Upper lobe of right lung (tissue), 1 donor: ENCODE measurements around the gene ZRANB3. TPM values are rescaled to one million over a fixed set of nuclear protein-coding genes. Genes with fewer than 3 reads are reported as not detected.

Source experiments
- ATAC-seq: fragments of 200-7000 bp; cut with Tn5 transposase; one replicate; pipeline ENCODE4 v1.9.1; 2020; ENCODE audit warnings: mild to moderate bottlenecking, moderate library complexity
- DNase-seq: peaks from one replicate; pipeline ENCODE4 v3.0.0-alpha.2; 2020
- H3K27ac ChIP-seq: fragments of 200-600 bp; one replicate; pipeline ENCODE4 v1.8.0; 2022
- H3K27me3 ChIP-seq: fragments of 200-600 bp; one replicate; pipeline ENCODE4 v1.8.0; 2022; ENCODE audit warnings: mild to moderate bottlenecking
- H3K36me3 ChIP-seq: fragments of 200-600 bp; one replicate; pipeline ENCODE4 v1.8.0; 2022
- H3K4me1 ChIP-seq: fragments of 200-600 bp; one replicate; pipeline ENCODE4 v1.8.0; 2022
- H3K4me3 ChIP-seq: fragments of 200-600 bp; one replicate; pipeline ENCODE4 v1.8.0; 2022; ENCODE audit warnings: mild to moderate bottlenecking
- H3K9me3 ChIP-seq: fragments of 200-600 bp; one replicate; pipeline ENCODE4 v1.8.0; 2022
- intact Hi-C: fragments of 100-400 bp; cut with DNase I; formaldehyde crosslinking; loops from one replicate; pipeline ENCODE4 v1.11.0; 2022
- total RNA-seq: library from RNA; stranded (reverse); fragmentation: NEBNext Ultra II Directional; extraction: Animal tissue kit (Norgen Biotek cat#: 25700); gene quantifications from one replicate; pipeline ENCODE4 v1.2.1, GENCODE V29; 2021
- TF ChIP-seq, protein P1 (sequence below): fragments of 200-600 bp; IDR thresholded peaks from one replicate; pipeline ENCODE4 v1.8.0; 2022; ENCODE audit warnings: antibody characterized with exemption
- donor health status: DM: no; HTN: yes; CAD: no; lungs with severe emphysema.

The ZRANB3 gene
- total RNA-seq, 1 donor from 2014 or later = 4.1 TPM

DNA sequence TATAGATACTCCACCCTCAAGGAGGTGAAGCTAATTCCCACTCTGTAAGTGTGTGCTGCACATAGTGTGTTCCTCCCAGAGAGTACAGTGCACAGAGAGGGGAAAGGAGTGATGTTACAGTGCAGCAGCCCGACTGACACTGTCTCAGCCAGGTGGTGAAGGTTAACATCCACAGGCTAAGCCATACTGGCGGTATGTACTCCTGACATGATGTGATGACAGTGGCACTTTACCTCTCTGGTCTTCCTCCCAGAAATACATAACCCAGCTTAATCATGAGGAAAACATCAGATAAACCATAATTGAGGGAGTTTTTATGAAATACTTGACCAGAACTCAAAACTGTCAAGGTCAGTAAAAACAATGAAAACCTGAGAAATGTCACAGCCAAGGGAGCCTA, 371.8 kb downstream of the ZRANB3 start:
- H3K27me3 ChIP-seq = no peaks in the 10 kb centered on the region
- H3K4me3 ChIP-seq = no peak overlapping the region
- H3K9me3 ChIP-seq = no peaks in the 10 kb centered on the region
- ATAC-seq (no peak), DNase-seq (no peak)
- no peak overlapping the region for H3K27ac ChIP-seq
- H3K4me1 ChIP-seq = no peaks in the 10 kb centered on the region
- intact Hi-C loops = no loop called here
- TF ChIP-seq, protein P1, sequence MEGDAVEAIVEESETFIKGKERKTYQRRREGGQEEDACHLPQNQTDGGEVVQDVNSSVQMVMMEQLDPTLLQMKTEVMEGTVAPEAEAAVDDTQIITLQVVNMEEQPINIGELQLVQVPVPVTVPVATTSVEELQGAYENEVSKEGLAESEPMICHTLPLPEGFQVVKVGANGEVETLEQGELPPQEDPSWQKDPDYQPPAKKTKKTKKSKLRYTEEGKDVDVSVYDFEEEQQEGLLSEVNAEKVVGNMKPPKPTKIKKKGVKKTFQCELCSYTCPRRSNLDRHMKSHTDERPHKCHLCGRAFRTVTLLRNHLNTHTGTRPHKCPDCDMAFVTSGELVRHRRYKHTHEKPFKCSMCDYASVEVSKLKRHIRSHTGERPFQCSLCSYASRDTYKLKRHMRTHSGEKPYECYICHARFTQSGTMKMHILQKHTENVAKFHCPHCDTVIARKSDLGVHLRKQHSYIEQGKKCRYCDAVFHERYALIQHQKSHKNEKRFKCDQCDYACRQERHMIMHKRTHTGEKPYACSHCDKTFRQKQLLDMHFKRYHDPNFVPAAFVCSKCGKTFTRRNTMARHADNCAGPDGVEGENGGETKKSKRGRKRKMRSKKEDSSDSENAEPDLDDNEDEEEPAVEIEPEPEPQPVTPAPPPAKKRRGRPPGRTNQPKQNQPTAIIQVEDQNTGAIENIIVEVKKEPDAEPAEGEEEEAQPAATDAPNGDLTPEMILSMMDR = no peak
- peaks cover 70% of the 10 kb centered on the region for H3K36me3 ChIP-seq

DNA sequence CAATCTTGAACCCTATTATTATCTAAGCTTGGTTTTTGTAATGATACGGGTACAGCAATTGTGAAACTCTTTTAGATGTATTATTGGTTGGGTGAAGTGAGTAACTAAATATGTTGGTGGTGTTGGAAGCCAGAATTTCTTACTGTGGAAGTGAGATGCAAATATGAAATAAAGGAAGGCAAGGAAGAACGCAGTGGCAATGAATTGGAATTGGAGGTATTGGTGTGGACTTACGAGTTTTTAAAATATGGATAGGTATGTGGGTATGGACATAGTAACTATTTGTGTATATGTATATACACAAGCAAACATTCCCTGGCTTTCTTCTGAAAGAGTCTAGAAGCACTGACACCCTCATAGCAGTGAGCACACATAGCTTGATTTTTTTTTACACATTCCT, 373.2 kb downstream of the ZRANB3 start:
- Histone ChIP-seq H3K27me3 (no peaks in the 10 kb centered on the region), H3K27ac (no peak overlapping the region), H3K36me3 (peaks cover 70% of the 10 kb centered on the region), H3K4me1 (no peaks in the 10 kb centered on the region), H3K4me3 (no peak overlapping the region), H3K9me3 (no peaks in the 10 kb centered on the region)
- TF ChIP-seq, protein P1 = no peak
- ATAC-seq (no peak), DNase-seq (no peak)
- intact Hi-C loops = no loop called here

DNA sequence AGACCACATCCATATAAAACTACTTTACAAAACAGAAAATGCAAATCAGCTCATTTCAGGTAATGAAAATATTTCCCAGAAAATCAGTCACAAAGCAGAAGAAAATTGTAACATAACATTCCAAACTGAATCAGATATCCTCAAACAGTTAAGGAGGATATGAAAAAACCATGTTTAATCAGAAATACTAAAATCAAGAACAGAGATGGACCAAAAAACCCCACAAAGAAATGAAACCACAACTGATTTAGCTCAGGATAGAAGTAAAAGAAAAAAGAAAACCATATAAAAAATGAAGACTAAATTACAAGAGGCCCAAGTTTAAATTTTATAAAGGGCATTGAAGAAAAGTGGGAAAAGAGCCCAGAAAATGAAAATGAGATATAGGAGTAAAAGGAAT, 376.1 kb downstream of the ZRANB3 start:
- Histone ChIP-seq H3K27ac (no peak overlapping the region), H3K4me3 (no peak overlapping the region), H3K4me1 (no peaks in the 10 kb centered on the region), H3K9me3 (no peaks in the 10 kb centered on the region), H3K27me3 (no peaks in the 10 kb centered on the region), H3K36me3 (peaks cover 87% of the 10 kb centered on the region)
- TF ChIP-seq, protein P1 = no peak
- intact Hi-C loops = no loop called here
- DNase-seq (no peak), ATAC-seq (no peak)

DNA sequence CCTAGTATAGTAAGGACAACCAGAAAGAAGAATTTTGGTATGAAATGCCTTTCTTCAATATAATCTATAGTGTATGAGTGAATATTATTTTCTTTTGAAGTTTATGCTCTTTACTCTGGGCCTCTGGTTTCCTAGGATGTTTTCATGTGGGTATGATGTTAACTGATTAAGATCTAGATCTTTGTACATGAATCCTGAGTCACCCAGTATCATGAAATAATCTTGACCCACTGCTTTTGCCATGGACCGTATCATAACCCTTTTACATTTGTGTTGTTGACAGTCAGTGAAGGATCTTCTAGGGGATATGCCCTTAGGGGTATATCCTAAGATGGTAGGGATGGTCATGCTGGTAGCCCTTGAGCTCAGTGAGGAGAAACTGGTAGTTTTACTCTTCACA, 378.7 kb downstream of the ZRANB3 start:
- no peak overlapping the region for H3K4me3 ChIP-seq
- intact Hi-C loops = no loop called here
- H3K9me3 ChIP-seq = no peaks in the 10 kb centered on the region
- TF ChIP-seq, protein P1 = no peak
- DNase-seq = no peak
- H3K4me1 ChIP-seq = no peaks in the 10 kb centered on the region
- ATAC-seq = no peak
- no peaks in the 10 kb centered on the region for H3K27me3 ChIP-seq
- H3K36me3 ChIP-seq = peaks cover 70% of the 10 kb centered on the region
- H3K27ac ChIP-seq = no peak overlapping the region

GRCh38 chr2:135151615-135152014, 379.4 kb downstream of the ZRANB3 start:
- H3K9me3 ChIP-seq = no peaks in the 10 kb centered on the region
- no peaks in the 10 kb centered on the region for H3K27me3 ChIP-seq
- TF ChIP-seq, protein P1 = no peak
- no peak for DNase-seq
- intact Hi-C loops = no loop called here
- no peaks in the 10 kb centered on the region for H3K4me1 ChIP-seq
- ATAC-seq = no peak
- H3K4me3 ChIP-seq = no peak overlapping the region
- H3K36me3 ChIP-seq = peaks cover 62% of the 10 kb centered on the region
- no peak overlapping the region for H3K27ac ChIP-seq

- TF ChIP-seq, protein P1 = no peak
- ATAC-seq (peak; percentile 26), DNase-seq (no peak)
- intact Hi-C loops = no loop called here
- H3K4me3 ChIP-seq = no peak overlapping the region
- peaks cover 55% of the 10 kb centered on the region for H3K36me3 ChIP-seq
- no peak overlapping the region for H3K27ac ChIP-seq
- no peaks in the 10 kb centered on the region for H3K4me1 ChIP-seq
- no peaks in the 10 kb centered on the region for H3K9me3 ChIP-seq
- no peaks in the 10 kb centered on the region for H3K27me3 ChIP-seq
Measured at GRCh38 chr2:135150725-135151124, 380.3 kb downstream of the ZRANB3 start.
